Gastrocnemius medialis (tissue), 4 donors: ENCODE data around the gene NINJ2. TPM values are rescaled to one million over a fixed set of nuclear protein-coding genes. Genes with fewer than 3 reads are reported as not detected.

Source experiments
- ATAC-seq, 2 donors: fragments of 150-250 bp; one replicate each; pipeline ENCODE4 v1.9.1; 2016
- DNase-seq, 2 donors: peaks; one replicate each; pipeline ENCODE4 v3.0.0-alpha.2; 2019
- H3K27ac ChIP-seq, 4 donors: fragments of 200-600 bp; sonication (generic); 1 replicate in 1 of 4; 2 replicates in 3 of 4; pipeline ENCODE4 v1.5.1; 2016 to 2018; ENCODE audit warnings: mild to moderate bottlenecking in 2 of 4, moderate library complexity in 1 of 4
- H3K27me3 ChIP-seq, 3 donors: fragments of 200-600 bp; sonication (generic) in 2 of 3; 1 replicate in 1 of 3; 2 replicates in 2 of 3; pipeline versions ENCODE4 v1.5.1 to v1.6.0; 2016 to 2019; ENCODE audit warnings: mild to moderate bottlenecking in 1 of 3, moderate library complexity in 1 of 3
- H3K36me3 ChIP-seq, 2 donors: fragments of 200-600 bp; sonication (generic) in 1 of 2; one replicate each; pipeline ENCODE4 v1.5.1; 2017 to 2018
- H3K4me1 ChIP-seq, 2 donors: fragments of 200-600 bp; sonication (generic) in 1 of 2; one replicate each; pipeline ENCODE4 v1.5.1; 2016 to 2017; ENCODE audit warnings: mild to moderate bottlenecking in 2 of 2
- H3K4me3 ChIP-seq, 4 donors: fragments of 200-600 bp; sonication (generic) in 3 of 4; 1 replicate in 1 of 4; 2 replicates in 3 of 4; pipeline ENCODE4 v1.5.1; 2016 to 2019; ENCODE audit warnings: mild to moderate bottlenecking in 2 of 4
- H3K9me3 ChIP-seq, 3 donors: fragments of 200-600 bp; sonication (generic) in 2 of 3; 1 replicate in 1 of 3; 2 replicates in 2 of 3; pipeline ENCODE4 v1.5.1; 2016 to 2019
- CTCF ChIP-seq, 5 experiments: fragments of 450-650 bp in 3 of 5; fragments of 200-600 bp in 2 of 5; sonication (generic) in 2 of 5; IDR thresholded peaks in 4 of 5; conservative IDR thresholded peaks in 1 of 5; 1 replicate in 4 of 5; 2 replicates in 1 of 5; pipeline ENCODE4 v1.5.1; 2016 to 2019; ENCODE audit warnings: antibody characterized with exemption in 5 of 5, mild to moderate bottlenecking in 3 of 5, moderate library complexity in 3 of 5
- POLR2A ChIP-seq, 2 donors: fragments of 450-650 bp; IDR thresholded peaks; one replicate each; pipeline ENCODE4 v1.6.1; 2017; ENCODE audit warnings: antibody characterized with exemption in 2 of 2, mild to moderate bottlenecking in 2 of 2, moderate library complexity in 2 of 2
- in situ Hi-C, 4 donors: fragments of 200-750 bp; cut with MboI; loops; one replicate each; pipeline versions ENCODE4 v1.15.0 to v1.8.0; 2017; ENCODE audit warnings: low sequenced_read_pairs in 4 of 4
- intact Hi-C: fragments of 100-400 bp; cut with DNase I; formaldehyde crosslinking; loops from one replicate; pipeline ENCODE4 v1.15.1; 2023; ENCODE audit warnings: low total_unique reads
- total RNA-seq, 4 donors: library from RNA; depleted of rRNA; stranded (reverse); fragments of >200 nt; gene quantifications; one replicate each; pipeline versions ENCODE4 v1.1.0 to v1.2.3, GENCODE V29; 2016

Gene NINJ2
- total RNA-seq, 4 donors from 2014 or later = 12.0 to 106 (median 78.5) TPM

GRCh38 chr12:638953-639557 lies 24.2 kb downstream of the NINJ2 start:
- peak in 1 of 2 donors; percentile 0 for ATAC-seq
- peak overlapping the region; percentile 91 to 99 (median 96) for H3K27ac ChIP-seq
- H3K36me3 ChIP-seq = no peaks in the 10 kb centered on the region
- no peaks in the 10 kb centered on the region for H3K9me3 ChIP-seq
- peaks cover 37 to 57% of the 10 kb centered on the region in 2 donors for H3K4me1 ChIP-seq
- intact Hi-C loops (no loop called here), in situ Hi-C loops (no loop called here)
- no peak for DNase-seq
- no peak overlapping the region for H3K4me3 ChIP-seq
- TF ChIP-seq CTCF (IDR thresholded peaks at IDR 0.05 in 4 of 5, conservative IDR thresholded peaks at IDR 0.05 in 1 of 5) = no peak
- TF ChIP-seq POLR2A (IDR thresholded peaks at IDR 0.05) = no peak
- no peaks in the 10 kb centered on the region for H3K27me3 ChIP-seq

GRCh38 chr12:636632-637031 lies 26.6 kb downstream of the NINJ2 start:
- Histone ChIP-seq H3K27ac (peak overlapping the region; percentile 91 to 99 (median 96)), H3K4me1 (peaks cover 57 to 67% of the 10 kb centered on the region in 2 donors), H3K27me3 (no peaks in the 10 kb centered on the region), H3K9me3 (no peaks in the 10 kb centered on the region), H3K36me3 (no peaks in the 10 kb centered on the region), H3K4me3 (no peak overlapping the region)
- no peak for TF ChIP-seq CTCF (IDR thresholded peaks at IDR 0.05 in 4 of 5, conservative IDR thresholded peaks at IDR 0.05 in 1 of 5)
- TF ChIP-seq POLR2A (IDR thresholded peaks at IDR 0.05) = no peak
- ATAC-seq (no peak), DNase-seq (no peak)
- in situ Hi-C loops (no loop called here), intact Hi-C loops (no loop called here)

GRCh38 chr12:633731-634130 lies 29.5 kb downstream of the NINJ2 start:
- TF ChIP-seq POLR2A (IDR thresholded peaks at IDR 0.05) = no peak
- TF ChIP-seq CTCF (IDR thresholded peaks at IDR 0.05 in 4 of 5, conservative IDR thresholded peaks at IDR 0.05 in 1 of 5) = no peak
- H3K4me3 ChIP-seq = no peak overlapping the region
- intact Hi-C loops (no loop called here), in situ Hi-C loops (no loop called here)
- DNase-seq (no peak), ATAC-seq (no peak)
- peak overlapping the region; percentile 89 to 99 (median 96) for H3K27ac ChIP-seq
- H3K4me1 ChIP-seq = peaks cover 54 to 66% of the 10 kb centered on the region in 2 donors
- no peaks in the 10 kb centered on the region for H3K36me3 ChIP-seq
- no peaks in the 10 kb centered on the region for H3K27me3 ChIP-seq
- H3K9me3 ChIP-seq = no peaks in the 10 kb centered on the region

- ATAC-seq (peak; percentile 79 to 88), DNase-seq (peak; percentile 73 to 75)
- Histone ChIP-seq H3K9me3 (no peaks in the 10 kb centered on the region), H3K27me3 (no peaks in the 10 kb centered on the region), H3K4me1 (peaks cover 56 to 66% of the 10 kb centered on the region in 2 donors), H3K4me3 (peak overlapping the region in 1 of 4 donors; percentile 3), H3K27ac (peak overlapping the region; percentile 89 to 99 (median 96)), H3K36me3 (no peaks in the 10 kb centered on the region)
- intact Hi-C loops = no loop called here
- in situ Hi-C loops = no loop called here
- TF ChIP-seq POLR2A (IDR thresholded peaks at IDR 0.05) (peak; percentile 37 to 58), CTCF (IDR thresholded peaks at IDR 0.05 in 4 of 5, conservative IDR thresholded peaks at IDR 0.05 in 1 of 5) (no peak)
Observed at GRCh38 chr12:632102-632696, 31.0 kb downstream of the NINJ2 start.
